Upper lobe of left lung (tissue), 4 donors: ENCODE data around the gene RTCB.

Source experiments
- CTCF ChIP-seq, 6 experiments: fragments of 450-650 bp in 4 of 6; fragments of 200-600 bp in 2 of 6; sonication (generic) in 2 of 6; IDR thresholded peaks; one replicate each; pipeline ENCODE4 v1.5.1; 2016 to 2019; ENCODE audit warnings: antibody characterized with exemption in 6 of 6
- EP300 ChIP-seq, 4 donors: sonication (generic); formaldehyde crosslinking; IDR thresholded peaks; one replicate each; pipeline ENCODE4 v1.5.1; 2017; ENCODE audit warnings: antibody characterized with exemption in 4 of 4, control low read depth in 2 of 4
- POLR2A ChIP-seq, 4 donors: fragments of 450-650 bp; IDR thresholded peaks; one replicate each; pipeline ENCODE4 v1.5.1; 2016 to 2017; ENCODE audit warnings: antibody characterized with exemption in 4 of 4, mild to moderate bottlenecking in 2 of 4
- POLR2AphosphoS5 ChIP-seq, 2 donors: sonication (generic); formaldehyde crosslinking; IDR thresholded peaks; one replicate each; pipeline ENCODE4 v1.5.1; 2017; ENCODE audit warnings: antibody characterized with exemption in 2 of 2

- TF ChIP-seq CTCF (IDR thresholded peaks at IDR 0.05) (no peak), POLR2AphosphoS5 (IDR thresholded peaks at IDR 0.05) (no peak), EP300 (IDR thresholded peaks at IDR 0.05) (no peak), POLR2A (IDR thresholded peaks at IDR 0.05) (no peak)
Measured at GRCh38 chr22:32407312-32407711, 4.7 kb downstream of the RTCB start.
